ENCODE measurements around the gene NRXN2.

DNA sequence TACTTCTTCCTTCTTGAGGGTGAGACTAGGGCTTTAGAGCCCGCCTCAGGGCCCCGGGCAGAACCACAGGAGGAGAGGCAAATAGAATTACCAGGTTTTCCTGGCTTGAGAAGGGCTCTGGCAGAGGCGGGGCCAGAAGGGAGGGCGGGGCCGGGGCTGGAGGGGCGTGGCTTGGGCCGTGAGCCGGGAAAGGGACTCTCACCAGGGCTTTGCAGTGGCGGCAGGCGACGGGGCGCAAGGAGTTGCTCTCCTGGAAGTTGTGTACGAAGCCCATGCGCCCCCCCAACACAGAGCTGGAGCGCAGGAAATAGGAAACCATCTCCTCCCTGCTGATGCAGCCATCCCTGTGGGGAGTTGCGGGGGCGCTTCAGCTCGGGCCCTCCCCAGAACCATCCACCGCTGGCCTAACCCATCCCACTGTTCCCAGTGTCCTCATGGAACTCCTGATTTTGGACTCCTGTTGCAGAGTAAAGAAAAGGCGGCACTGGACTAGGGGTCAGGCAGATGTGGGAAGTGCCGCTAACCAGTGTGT, 6.9 kb upstream of the NRXN2 start:
- TF ChIP-seq, protein P1, sequence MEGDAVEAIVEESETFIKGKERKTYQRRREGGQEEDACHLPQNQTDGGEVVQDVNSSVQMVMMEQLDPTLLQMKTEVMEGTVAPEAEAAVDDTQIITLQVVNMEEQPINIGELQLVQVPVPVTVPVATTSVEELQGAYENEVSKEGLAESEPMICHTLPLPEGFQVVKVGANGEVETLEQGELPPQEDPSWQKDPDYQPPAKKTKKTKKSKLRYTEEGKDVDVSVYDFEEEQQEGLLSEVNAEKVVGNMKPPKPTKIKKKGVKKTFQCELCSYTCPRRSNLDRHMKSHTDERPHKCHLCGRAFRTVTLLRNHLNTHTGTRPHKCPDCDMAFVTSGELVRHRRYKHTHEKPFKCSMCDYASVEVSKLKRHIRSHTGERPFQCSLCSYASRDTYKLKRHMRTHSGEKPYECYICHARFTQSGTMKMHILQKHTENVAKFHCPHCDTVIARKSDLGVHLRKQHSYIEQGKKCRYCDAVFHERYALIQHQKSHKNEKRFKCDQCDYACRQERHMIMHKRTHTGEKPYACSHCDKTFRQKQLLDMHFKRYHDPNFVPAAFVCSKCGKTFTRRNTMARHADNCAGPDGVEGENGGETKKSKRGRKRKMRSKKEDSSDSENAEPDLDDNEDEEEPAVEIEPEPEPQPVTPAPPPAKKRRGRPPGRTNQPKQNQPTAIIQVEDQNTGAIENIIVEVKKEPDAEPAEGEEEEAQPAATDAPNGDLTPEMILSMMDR (IDR thresholded peaks at IDR 0.05; ENCODE audit: low read depth, low read length, missing input control) = no peak
- no peak for TF ChIP-seq NR2F2 (IDR thresholded peaks at IDR 0.05)
- TF ChIP-seq EGR1 (IDR thresholded peaks at IDR 0.05; ENCODE audit: low read depth in 2 of 2) = no peak
- TF ChIP-seq, protein P2, sequence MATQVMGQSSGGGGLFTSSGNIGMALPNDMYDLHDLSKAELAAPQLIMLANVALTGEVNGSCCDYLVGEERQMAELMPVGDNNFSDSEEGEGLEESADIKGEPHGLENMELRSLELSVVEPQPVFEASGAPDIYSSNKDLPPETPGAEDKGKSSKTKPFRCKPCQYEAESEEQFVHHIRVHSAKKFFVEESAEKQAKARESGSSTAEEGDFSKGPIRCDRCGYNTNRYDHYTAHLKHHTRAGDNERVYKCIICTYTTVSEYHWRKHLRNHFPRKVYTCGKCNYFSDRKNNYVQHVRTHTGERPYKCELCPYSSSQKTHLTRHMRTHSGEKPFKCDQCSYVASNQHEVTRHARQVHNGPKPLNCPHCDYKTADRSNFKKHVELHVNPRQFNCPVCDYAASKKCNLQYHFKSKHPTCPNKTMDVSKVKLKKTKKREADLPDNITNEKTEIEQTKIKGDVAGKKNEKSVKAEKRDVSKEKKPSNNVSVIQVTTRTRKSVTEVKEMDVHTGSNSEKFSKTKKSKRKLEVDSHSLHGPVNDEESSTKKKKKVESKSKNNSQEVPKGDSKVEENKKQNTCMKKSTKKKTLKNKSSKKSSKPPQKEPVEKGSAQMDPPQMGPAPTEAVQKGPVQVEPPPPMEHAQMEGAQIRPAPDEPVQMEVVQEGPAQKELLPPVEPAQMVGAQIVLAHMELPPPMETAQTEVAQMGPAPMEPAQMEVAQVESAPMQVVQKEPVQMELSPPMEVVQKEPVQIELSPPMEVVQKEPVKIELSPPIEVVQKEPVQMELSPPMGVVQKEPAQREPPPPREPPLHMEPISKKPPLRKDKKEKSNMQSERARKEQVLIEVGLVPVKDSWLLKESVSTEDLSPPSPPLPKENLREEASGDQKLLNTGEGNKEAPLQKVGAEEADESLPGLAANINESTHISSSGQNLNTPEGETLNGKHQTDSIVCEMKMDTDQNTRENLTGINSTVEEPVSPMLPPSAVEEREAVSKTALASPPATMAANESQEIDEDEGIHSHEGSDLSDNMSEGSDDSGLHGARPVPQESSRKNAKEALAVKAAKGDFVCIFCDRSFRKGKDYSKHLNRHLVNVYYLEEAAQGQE (IDR thresholded peaks at IDR 0.05) = no peak
- no peak for TF ChIP-seq JUND (IDR thresholded peaks at IDR 0.05)
- TF ChIP-seq GABPA (IDR thresholded peaks at IDR 0.05 in 1 of 2, conservative IDR thresholded peaks at IDR 0.05 in 1 of 2) = no peak
- TF ChIP-seq HNF4A (conservative IDR thresholded peaks at IDR 0.05) = no peak
- TF ChIP-seq, protein P3, sequence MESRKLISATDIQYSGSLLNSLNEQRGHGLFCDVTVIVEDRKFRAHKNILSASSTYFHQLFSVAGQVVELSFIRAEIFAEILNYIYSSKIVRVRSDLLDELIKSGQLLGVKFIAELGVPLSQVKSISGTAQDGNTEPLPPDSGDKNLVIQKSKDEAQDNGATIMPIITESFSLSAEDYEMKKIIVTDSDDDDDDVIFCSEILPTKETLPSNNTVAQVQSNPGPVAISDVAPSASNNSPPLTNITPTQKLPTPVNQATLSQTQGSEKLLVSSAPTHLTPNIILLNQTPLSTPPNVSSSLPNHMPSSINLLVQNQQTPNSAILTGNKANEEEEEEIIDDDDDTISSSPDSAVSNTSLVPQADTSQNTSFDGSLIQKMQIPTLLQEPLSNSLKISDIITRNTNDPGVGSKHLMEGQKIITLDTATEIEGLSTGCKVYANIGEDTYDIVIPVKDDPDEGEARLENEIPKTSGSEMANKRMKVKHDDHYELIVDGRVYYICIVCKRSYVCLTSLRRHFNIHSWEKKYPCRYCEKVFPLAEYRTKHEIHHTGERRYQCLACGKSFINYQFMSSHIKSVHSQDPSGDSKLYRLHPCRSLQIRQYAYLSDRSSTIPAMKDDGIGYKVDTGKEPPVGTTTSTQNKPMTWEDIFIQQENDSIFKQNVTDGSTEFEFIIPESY (IDR thresholded peaks at IDR 0.05) = no peak
- TF ChIP-seq RAD21 (IDR thresholded peaks at IDR 0.05) = no peak
- TF ChIP-seq TAF1 (conservative IDR thresholded peaks at IDR 0.05) = no peak
- no peak for TF ChIP-seq YY1 (IDR thresholded peaks at IDR 0.05)
- TF ChIP-seq, protein P4, sequence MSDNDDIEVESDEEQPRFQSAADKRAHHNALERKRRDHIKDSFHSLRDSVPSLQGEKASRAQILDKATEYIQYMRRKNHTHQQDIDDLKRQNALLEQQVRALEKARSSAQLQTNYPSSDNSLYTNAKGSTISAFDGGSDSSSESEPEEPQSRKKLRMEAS (IDR thresholded peaks at IDR 0.05) = no peak

All from liver (tissue), 3 donors.